Measurements from ENCODE around the gene NYNRIN.

The NYNRIN gene

DNA sequence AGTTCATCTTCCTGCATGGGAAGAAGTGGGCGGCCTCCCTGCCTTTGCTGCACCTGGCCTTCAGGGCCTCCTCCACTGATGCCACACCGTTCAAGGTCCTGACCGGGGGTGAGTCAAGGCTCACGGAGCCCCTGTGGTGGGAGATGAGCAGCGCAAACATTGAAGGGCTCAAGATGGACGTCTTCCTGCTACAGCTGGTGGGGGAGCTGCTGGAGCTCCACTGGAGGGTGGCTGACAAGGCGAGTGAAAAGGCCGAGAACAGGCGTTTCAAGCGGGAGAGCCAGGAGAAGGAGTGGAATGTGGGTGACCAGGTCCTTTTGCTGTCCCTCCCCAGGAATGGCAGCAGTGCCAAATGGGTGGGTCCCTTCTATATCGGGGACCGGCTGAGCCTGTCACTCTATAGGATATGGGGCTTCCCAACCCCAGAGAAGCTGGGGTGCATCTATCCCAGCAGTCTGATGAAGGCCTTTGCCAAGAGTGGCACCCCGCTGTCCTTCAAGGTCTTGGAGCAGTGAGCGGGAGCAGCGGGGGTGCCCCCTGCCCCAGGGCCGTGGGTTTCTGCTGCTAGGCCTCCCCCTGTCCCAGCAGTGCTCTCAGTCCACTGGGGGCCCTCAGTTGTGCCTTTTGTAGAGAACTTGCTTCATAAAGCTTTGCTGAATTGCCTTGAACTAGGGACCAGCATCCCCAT is 18.3 kb downstream of the NYNRIN start:
- no peak for DNase-seq

DNA sequence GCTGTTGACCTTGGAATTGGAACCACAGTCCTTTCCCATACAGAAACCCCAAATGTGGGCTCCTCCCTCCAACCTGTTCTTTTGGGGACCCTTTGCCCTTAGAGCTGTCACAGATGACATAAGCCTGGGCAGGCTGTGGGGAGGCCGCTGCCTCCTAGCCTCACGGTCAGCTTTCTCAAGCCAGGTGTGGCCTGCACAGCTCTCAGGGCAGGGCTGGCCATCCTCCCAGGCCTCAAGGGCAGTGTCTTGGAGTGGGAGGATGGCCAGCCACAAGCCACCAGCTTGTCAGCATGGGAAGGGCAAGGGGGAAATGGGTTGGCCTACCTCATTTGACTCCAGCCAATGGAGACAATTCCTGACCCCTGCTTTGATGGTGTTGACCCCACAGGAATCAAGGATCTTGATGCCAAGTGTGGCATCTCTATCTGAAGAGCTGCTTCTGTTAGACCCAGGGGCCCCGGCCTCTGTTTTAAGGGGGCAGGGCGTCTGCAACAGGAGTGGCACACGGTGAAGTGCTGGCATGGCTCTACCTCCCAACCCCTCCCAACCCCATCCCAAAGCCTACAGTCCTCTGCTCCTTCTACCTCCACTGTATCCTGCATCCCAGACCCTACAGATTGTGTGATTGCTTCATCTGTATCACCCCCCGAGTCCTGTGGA is 19.2 kb downstream of the NYNRIN start:
- DNase-seq = no peak

DNA sequence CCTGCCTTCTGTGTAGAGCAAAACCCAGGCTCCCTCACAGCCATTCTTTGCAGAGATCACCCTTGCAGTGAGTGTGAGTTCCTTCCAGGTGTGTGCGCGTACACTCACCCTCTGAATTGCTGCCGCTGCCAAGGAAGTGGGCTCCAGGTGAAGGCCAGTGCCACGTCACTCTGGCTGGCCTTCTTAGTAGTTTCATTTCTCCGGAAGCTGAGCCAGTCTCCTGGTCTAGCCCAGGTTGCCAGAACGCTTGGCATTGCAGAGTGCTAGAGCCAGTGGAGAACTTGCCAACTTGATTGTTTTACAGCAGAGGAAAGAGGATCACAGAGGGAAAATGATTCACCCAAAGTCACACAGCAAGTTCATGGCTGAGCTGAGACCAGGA is 19.7 kb downstream of the NYNRIN start:
- DNase-seq = no peak

DNA sequence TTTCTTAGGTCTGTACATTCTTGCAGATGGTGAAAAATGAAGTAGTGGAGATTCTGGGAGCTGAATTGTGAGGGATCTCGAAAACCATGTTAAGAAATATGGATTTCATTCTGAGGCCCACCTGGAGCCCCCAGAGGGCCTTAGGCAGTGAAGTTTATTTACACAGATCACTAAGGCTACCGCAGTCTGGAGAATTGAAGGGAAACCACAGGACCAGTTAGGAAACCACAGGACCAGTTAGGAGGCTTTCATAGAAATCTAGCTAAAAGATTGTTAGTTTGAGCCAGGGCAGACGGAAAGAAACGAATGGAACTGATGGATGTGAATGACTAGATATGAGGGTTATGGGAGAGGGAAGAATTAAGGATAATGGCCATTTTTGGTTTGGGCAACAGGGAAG is 23.5 kb downstream of the NYNRIN start:
- DNase-seq = no peak

DNA sequence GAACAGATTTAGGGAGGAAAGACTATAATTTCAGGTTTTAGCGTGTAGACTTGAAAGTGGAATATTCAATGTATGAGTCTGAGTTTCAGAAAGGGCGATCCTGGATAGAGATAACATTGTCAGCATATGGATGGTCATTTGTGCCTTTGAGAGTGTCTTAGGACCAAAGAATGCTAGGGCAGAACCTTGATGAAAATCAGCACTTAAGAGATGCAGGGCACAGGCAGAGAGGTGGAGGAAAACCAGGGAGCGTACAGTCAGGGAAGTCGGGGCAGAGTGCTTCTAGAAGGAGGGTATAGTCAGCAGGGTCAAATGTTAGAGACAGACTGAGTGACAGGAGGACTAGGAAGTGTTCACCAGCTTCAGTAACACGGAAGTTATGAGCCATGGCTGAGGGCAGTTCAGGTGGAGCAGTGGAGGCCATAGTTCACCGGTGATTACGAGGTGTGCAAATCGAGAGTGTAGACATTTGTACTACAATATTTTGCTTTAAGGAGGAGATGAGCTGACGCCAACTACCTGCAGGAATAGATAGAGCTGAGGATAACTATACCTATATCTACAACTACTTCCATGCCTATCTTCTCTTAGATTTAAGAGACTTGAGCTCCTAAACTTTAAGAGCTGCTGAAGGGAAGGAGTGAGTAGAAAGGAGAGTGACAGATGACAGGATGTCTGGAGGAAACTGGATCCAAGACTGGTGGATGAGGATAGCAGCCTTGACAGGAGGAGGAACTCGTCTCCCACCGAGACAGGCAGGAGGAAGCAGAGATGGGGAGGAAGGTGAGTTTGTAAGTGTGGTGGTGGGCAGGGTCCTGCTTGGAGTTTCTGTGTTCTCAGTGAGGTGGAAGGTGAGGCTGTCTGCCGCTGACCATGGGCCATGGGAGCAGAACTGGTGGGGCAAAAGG is 24.1 kb downstream of the NYNRIN start:
- no peak for DNase-seq

DNA sequence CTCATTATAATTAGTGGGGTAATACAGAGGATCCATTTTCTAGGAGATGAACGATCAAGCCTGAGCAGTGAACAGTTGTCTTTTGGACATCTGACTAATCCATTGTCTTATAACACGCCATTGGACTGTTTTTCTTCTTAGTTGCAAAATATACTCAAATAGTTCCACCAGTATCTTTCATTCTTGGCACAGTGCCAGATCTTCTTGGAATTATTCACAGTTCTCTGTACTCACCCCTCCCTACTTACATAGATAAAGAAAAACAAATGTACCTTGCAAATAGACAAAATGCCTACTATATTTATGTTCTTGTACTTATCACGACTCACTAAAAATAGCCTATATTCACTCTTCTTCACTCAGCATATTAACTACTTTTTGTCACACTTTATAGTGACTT is 26.9 kb downstream of the NYNRIN start:
- DNase-seq = no peak

DNA sequence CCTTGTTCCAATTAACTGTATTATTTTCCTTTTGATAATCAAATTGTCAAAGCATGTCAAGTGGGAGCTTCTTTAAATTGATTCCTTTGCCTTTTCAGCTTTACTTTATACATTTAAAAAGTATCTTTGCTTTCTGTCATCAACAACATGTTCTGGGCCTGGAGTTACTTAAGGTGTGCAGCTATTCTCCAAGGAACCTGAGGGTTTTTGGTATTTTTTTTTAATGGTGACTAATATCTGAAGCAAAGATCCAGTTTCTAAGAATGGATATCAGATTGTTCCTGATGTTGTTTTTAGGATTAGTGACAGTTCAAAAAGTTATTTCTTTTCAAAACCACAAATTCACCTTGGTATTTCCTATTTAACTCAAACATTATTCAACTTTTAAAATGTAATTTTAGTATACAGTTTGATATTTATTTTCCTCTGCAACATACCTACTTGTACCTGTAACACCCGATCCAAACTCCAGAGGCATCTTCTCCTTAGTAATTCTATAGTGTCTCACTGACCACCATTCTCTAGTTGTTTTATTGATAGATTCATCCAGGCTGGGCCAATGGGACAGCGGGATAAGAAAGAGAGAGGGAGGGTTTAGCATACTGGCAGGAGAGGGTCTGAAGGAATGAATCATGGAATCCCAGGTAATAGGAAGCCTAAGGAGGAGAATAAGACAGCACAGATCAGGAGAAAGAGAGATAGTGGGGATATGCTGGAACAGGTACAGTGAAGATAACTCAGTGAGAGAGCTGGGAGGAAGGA is 27.5 kb downstream of the NYNRIN start:
- DNase-seq = no peak

DNA sequence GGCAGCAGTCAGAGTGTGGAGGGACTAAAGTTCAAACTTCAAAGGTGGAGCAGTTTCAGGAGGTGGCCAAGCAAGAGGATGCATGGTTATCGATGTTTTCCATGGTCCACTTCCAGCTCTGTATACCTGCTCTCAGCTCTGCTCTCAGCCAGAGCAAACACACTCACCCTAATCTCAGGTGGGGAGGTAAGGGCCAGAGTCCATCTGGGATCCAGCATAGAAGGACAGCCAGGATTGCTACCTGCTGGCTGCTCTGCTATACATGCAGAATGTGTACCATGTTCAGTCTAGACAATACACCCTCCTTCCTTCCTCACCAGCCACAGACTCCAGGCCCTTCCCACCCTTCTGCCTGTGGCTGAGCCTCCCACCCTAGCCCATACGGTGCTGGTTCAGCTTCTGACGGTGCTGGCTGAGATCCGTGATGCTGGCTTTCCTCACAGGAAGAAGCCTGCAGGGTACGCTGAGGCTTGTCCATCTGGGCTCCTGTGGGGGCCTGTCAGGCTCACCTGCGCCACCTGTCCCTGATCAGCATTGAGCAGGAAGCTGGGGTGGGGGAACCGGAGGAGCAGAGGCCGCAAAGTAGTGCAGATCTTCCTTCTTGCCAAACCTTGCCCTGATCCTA is 28.2 kb downstream of the NYNRIN start:
- DNase-seq = no peak

DNA sequence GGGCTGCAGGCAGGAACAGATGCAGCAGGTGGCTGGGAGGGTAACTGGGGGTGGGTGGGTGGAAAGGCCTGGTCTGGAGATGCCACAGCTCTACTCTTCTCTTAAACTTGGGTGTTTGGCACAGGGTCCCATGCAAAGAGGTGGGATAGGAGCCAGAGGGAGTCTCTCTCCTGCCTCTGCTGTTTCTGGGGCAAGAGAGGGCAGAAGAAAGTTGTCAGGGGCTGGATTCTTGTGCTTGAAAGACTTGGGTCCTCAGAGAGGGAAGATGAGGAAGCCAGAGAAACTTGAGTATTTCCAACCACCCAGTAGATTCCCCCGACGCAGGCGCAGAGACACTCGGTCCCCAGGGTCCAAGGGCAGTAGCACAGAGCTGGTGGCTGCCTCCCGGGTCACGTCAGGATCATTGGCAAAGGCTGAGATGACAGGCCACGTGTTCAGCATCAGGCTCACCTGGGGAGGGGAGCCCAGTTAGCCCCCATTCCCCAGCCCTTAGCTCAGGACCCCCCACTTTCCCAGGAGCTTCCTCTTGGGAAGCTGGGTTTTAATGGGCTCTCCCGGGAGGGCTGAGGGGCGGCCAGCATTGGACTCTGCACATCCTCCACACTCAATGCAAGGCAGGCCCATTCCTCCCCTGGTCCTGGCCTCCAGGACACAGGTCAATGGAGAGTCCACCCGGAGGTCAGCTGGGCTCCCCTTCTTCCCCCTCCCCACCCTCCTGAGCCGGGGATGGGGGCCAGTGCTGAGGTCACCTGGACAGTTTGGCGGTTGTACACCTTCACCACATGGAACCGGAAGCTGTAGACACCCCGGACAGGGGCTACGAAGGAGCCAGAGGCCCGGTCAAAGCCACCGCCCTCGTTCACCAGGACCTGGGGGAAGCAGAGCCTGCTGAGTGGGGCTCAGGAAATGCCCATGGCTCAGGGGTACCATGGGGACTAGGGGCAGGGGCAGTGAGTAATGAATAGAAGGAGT is 29.0 kb downstream of the NYNRIN start:
- DNase-seq = no peak

DNA sequence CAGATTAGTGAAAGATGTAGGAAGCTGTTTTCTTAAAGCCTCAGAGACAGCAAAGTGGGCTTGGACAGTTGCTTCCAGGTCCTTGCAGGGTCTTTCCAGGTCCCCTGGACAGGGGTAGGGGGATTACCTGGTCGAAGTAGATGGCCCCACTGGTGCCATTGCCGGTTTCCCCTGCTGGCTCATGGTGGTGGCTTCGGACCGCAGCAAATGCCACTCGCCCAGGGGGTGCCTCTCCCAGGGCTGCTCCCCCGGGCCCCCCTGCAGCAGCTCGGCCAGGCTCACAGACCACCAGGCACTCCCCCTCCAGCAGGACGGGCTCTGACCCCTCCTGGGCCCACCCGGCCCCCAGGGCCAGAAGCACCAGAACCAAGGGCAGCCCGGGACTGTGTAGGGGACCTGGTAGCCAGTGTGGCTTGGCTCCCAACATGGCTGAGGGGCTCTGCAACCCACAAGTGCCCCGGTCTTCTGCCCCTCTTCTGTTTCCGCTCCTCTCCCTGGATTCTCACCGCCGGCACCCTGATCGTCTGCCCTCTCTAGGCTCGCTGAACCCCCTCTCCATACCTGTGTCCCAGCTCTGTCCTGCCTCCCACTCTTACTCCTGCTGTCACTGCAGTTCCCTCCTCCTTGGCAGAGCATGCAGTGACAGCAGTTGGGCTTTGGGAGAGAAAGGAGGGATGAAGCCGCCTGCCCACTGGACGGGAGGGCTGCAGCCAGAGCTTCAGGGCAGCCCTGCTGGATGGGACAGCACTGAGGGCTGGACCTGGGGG is 30.0 kb downstream of the NYNRIN start:
- no peak for DNase-seq

DNA sequence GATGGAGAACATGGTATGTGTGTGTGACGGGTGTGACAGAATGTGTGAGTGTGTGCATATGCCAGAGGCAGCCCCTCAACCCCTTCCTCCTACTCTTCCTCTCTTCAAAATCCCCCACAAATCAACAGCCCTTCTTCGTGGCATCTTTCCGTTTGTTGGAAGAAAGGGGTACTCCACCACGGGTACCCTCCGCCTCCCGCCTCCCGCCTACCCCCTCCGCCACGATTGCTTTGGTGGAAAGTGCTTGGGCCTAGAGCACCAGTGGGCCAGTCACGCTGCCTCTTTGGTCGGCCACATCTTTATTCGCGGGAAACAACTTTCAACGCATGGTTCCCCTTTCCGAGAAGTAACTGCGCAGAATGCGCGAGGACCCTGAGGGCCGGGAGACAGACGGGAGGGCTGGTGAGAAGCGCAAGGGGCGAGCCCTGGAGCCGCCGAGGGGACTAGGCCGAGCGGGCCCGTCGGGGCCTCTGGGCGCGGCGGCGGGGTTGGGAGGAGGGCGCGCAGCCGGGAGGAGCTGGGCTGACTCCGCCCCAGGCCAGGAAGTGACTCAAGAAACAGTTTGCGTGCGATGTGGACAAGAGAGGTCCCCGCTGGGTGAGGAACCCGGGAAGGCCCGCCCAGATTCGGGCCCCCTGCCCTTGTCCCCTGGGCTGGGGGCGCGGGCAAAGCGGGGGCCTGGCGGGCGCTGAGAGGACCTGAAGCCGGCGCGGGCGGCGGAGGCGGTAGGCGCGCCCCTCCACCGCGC is 30.8 kb downstream of the NYNRIN start, which contains the start of the genes CBLN3 and KHNYN:
TSS of gene CBLN3 (minus strand) at position 274 of the 748 bp plus-strand sequence. CDS start 614 bp downstream, outside the sequence.
TSS of gene KHNYN (plus strand) at position 560 of the 748 bp plus-strand sequence. CDS start 777 bp downstream, outside the sequence.
- peak; percentile 74 for DNase-seq

DNA sequence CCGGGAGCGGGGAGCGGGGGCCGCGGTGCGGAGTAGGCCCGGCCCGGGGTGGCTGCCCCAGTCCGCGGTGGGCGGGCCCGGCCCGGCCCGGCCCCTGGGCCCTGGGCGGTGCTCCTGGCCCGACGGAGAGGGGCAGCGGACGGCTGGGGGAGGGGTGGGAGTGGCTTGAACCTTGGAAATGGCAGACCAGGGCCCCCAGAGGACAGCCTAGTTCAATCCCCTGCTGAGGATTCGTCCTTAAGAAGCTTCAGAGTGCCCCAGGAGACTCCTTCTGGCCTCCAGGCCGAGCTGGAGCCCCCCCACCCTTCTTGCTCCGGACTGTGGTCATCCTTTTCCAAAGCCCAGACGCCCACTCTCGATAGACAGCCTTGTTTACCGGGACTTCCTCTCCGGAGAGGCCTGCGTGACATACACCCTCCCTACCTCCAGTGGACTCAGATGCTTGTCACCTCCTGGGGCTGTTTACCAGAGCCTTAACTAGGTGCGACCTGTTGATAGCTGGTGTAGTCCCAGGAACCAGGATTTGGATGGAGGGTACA is 31.4 kb downstream of the NYNRIN start:
- peak; percentile 61 for DNase-seq

DNA sequence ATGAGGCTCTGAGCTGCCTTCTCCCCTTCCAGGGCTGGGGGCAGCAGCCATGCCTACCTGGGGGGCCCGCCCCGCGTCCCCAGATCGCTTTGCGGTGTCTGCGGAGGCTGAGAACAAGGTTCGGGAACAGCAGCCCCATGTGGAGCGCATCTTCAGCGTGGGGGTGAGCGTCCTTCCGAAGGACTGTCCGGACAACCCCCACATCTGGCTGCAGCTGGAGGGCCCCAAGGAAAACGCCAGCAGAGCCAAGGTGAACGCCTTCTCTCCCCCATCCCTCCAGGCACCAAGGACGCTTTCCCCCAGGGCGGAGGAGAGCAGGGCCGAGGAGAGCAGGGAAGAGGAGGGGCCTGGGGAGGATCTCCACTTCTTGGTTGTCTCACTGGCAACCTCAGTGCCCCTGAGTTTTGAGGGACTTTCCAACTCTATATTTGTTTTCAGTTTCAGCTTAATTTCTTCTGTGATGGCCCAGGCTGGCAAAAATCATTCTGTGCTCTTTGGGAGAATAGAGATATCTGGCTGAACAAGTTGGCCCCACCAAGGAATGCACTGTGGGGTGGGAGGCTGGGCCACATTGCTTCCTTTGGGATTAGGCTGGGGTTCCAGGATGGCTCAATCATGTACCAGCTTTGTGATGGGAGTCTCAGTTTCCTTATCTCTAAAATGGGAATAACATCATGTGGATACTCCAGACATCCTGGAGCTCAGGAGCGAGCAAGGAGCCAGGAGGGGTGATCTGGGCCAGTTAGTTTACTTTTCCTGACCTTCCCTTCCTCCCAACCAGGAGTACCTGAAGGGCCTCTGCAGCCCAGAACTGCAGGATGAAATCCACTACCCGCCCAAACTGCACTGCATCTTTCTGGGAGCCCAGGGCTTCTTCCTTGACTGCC is 32.1 kb downstream of the NYNRIN start:
- DNase-seq = no peak

DNA sequence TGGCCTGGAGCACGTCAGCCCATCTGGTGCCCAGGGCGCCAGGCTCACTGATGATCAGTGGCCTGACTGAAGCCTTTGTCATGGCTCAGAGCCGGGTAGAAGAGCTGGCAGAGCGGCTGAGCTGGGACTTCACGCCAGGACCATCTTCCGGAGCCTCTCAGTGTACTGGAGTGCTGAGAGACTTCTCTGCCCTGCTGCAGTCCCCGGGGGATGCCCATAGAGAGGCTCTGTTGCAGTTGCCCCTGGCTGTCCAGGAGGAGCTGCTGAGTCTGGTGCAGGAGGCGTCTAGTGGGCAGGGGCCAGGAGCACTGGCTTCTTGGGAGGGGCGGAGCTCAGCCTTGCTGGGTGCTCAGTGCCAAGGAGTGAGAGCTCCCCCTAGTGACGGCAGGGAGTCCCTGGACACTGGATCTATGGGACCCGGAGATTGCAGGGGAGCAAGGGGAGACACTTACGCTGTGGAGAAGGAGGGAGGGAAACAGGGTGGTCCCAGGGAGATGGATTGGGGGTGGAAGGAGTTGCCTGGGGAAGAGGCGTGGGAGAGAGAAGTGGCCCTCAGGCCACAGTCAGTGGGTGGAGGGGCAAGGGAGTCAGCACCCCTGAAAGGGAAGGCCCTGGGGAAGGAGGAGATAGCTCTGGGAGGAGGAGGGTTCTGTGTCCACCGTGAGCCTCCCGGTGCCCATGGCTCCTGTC is 32.9 kb downstream of the NYNRIN start:
- peak; percentile 75 for DNase-seq

DNA sequence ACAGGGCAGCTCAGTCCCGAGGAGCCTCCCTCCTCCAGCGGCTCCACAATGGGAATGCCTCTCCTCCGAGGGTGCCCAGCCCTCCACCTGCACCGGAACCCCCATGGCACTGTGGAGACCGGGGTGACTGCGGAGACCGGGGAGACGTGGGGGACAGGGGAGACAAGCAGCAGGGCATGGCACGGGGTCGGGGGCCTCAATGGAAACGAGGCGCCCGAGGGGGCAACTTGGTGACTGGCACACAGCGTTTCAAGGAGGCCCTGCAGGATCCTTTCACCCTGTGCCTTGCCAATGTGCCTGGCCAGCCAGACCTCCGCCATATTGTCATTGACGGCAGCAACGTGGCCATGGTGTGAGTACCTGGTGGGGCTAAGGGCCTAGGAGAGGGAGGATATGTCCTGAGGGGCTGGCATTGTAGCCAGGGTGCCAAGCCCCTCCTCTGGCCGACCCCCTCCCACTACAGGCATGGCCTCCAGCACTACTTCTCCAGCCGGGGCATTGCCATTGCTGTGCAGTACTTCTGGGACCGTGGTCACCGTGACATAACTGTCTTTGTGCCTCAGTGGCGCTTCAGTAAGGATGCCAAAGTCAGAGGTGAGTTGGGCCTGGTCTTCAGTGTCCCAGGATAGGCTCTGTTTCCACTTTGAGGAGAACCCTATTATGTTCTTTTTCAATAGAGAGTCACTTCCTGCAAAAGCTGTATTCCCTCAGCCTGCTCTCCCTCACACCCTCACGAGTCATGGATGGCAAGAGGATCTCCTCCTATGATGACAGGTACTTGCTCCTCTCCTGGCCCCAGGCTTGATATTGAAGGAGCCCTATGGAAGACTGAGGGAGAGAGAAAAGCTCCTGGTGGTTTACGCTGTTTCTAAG is 33.7 kb downstream of the NYNRIN start:
- no peak for DNase-seq

DNA sequence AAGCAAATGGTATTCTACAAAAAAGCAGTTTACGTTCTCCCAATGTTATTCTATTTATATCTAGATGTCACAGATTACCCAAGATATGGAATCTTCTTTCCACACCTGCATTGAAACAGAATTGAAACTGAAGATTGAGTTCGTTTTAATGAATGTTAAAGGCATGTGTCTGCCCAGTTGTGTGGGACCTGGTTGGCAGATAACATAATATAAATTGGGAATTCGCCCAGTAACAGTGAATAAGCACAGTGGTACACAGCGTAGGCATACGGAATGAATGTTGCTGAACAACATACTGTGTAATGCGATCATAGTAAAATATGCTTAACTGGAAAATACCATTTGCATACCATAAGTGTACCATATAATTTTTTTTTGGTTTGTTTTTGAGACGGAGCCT is 35.2 kb downstream of the NYNRIN start:
- DNase-seq = no peak
